Keratinocyte (primary cell): ENCODE measurements around the gene RHOXF2B.
"Not testable (repeated sequence)": the region's sequence is repeated elsewhere in the genome, so short reads cannot be mapped to it uniquely, and the experiment has no call there.

Experiments
- CTCF ChIP-seq, 3 experiments: IDR thresholded peaks in 1 of 3; conservative IDR thresholded peaks in 1 of 3; optimal IDR thresholded peaks in 1 of 3; 2 replicates in 2 of 3; 3 replicates in 1 of 3; pipeline versions ENCODE3 to v1.5.1; 2011; ENCODE audit warnings: low read length in 3 of 3, mild to moderate bottlenecking in 3 of 3, moderate library complexity in 2 of 3, control low read depth in 1 of 3, inconsistent platforms in 1 of 3; ENCODE audit not compliant: insufficient read depth in 2 of 3; ENCODE audit errors: extremely low read depth in 1 of 3
- EZH2 ChIP-seq: IDR thresholded peaks from one replicate; pipeline ENCODE4 v1.6.1; 2012; ENCODE audit warnings: inconsistent platforms, mild to moderate bottlenecking, low read length, moderate library complexity

DNA sequence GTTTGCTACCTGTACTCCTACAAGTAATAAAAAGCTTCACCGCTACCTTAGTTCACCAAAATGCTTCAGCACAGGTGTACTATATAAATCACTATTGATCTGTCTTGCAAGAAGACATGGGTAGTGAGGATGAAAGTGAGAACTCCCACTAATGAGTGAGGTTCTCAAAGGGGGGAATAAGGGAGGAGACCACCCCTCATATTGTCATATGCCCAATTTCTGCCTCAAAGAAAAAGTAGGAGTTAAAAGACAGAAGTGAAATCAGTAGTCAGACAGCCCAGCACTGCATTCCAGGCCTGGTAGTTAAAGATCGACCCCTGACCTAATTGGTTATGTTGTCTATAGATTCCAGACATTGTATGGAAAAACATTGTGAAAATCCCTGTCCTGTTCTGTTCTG is 23.6 kb upstream of the RHOXF2B start:
- TF ChIP-seq CTCF (optimal IDR thresholded peaks at IDR 0.05 in 1 of 3, IDR thresholded peaks at IDR 0.05 in 1 of 3, conservative IDR thresholded peaks at IDR 0.05 in 1 of 3; ENCODE audit: extremely low read depth in 1 of 3, insufficient read depth in 2 of 3, low read length in 3 of 3); EZH2: not testable (repeated sequence)
